SHP77 (cell line): ENCODE data around the gene NEURL1.
"Not testable (repeated sequence)": the region's sequence is repeated elsewhere in the genome, so short reads cannot be mapped to it uniquely, and the experiment has no call there.

Source experiments
- DNase-seq, 2 experiments: peaks; one replicate each; lab custom pipeline; 2025; lab: John Stamatoyannopoulos, UW

NEURL1 gene

DNA sequence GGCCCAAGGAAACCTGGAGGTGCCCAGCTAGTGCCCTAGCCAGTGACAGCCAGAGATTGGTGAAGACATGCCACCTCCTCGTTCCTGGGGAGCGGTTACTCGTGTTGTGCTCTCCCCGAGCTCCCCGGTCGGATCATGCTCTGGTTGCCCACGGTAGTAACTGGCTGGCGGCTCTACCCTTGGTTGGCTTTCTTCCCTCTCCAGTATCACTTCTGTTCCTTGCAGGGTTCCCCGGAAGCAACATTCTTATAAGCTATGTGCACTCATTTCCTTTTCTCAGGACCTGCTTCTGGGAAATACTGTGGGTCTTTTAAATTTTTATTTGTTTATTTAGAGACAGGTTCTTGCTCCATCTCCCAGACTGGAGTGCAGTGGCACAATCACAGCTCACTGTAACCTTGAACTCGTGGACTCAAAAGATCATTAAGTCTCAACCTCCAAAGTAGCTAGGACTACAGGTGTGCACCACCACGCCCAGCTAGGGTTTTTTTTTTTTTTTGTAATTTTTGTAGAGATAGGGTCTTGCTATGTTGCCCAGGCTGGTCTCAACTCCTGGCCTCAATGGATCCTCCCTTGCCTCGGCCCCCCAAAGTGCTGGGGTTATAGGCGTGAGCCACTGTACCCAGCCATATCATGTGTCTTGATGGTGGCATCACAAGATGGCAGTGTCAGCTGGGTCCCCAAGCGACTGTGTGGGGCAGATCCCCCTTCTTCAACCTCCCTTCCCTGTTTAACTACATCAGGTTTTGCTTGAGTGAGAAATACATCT lies 27.9 kb upstream of the NEURL1 start:
- DNase-seq, result no peak

DNA sequence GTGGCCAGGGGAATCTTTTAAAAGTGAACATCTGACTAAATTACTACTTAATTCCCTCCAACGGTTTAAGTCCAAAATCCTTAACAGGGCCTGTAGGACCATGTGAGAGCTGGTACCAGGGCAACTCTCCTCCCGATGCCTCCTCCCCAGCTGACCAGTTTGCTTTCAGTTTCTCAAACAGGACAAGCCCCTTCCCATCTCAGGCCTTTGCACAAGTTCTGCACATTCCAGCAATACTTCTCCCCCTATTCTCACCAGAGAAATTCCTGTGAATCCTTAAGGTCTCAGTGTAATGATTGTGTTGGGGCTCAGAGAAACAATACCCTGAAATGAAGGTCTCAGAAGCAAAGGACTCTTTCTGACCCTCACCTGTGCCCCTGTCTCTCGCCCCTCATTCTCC lies 26.8 kb upstream of the NEURL1 start:
- DNase-seq, result no peak

GRCh38 chr10:103467406-103467805 lies 26.1 kb upstream of the NEURL1 start:
- DNase-seq, result no peak

GRCh38 chr10:103469201-103469600 lies 24.3 kb upstream of the NEURL1 start:
- DNase-seq, result no peak

DNA sequence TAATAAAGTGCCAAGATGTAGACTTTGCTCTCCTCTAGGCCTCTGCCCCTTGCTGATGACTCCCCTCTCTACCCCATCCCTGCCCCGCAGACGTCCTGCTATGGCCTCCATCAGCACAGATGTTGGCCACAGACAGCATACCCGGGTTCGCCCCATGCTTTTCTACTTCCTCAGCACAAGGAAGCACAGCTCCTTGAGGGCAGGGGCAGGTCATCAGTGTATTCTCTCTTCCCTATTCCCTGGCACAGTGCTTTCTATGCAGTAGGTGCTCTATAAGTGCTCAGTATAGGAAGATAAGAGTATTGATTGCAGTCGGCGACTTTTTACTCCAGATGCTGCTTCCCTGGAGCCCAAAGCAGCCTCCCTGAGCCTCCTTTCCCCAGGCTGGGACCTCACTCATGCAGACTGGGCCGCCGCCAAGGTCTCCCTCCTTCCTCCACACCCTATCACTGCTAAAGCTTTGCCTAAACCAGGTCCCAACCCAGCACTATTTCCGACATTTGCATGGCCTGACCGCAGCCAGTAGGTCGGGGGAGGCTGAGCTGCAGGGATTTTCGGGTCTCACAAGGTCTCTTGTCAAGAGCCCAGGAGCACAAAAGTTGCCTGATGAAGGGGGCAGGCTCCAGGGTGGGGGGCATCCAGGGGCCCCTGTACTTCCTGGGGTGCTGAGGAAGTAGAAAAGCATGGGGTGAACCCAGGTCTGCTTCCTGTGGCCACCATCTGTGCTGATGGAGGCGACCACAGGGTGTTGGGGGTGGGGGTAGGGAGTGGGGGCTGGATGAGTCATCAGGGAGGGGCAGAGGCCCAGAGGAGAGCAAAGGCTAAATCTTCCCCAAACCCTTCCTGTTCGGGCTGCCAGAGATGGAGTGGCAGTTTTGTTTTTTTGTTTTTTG lies 22.5 kb upstream of the NEURL1 start:
- DNase-seq, result no peak

DNA sequence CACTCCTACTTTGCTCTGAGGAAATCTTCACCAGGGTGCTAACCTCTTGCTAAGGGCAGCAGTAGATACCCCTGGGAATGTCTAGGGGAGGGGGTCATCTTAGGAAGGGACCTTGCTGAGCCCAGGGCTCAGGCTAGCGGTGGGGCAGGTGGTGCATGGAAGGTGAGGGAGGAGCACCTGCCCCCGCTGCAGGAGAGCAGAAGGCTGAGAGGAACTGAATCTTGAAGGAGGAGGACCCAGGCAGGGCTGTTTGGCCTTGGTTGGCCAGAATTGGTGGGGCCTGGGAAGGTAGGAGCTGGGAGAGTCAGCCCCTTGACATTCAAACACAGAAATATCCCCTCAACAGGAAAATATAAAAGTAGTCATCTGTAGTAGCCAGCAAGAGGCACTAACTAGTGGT lies 21.5 kb upstream of the NEURL1 start:
- no peak for DNase-seq

- DNase-seq, result no peak
These were observed 20.2 kb upstream of the NEURL1 start for GRCh38 chr10:103473261-103473671.

- DNase-seq, result no peak
These were observed 19.4 kb upstream of the NEURL1 start for GRCh38 chr10:103474077-103474476.

GRCh38 chr10:103475437-103475836 lies 18.1 kb upstream of the NEURL1 start:
- DNase-seq, result no peak

- DNase-seq, result peak; percentile 34 to 60
These were observed 17.3 kb upstream of the NEURL1 start for GRCh38 chr10:103476046-103476768.

GRCh38 chr10:103478671-103479070 lies 14.8 kb upstream of the NEURL1 start:
- no peak for DNase-seq

DNA sequence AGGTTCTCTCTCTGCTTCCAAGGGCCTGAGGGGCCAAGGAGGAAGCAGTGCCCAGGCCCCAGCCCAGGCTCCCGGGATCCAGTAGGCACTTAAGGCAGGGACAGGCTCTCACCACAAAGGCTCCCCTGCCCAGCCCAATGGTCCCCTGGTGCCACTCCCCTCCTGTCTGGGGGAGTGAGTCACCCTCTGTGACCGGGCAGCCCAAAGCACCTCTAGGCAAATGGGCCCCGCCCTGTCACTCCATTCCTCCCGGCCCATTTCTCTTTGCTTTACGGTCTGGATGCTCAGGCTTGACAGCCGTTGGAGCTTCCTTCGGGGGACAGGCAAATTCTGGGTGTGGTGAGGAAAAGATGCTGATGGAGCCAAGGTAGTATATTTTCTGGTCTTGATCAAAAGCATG lies 14.4 kb upstream of the NEURL1 start, which contains the start of gene CALHM3:
CALHM3 (minus strand) TSS at position 106 of the 400 bp plus-strand sequence. CDS start 208 bp downstream, outside the sequence.
- no peak for DNase-seq

DNA sequence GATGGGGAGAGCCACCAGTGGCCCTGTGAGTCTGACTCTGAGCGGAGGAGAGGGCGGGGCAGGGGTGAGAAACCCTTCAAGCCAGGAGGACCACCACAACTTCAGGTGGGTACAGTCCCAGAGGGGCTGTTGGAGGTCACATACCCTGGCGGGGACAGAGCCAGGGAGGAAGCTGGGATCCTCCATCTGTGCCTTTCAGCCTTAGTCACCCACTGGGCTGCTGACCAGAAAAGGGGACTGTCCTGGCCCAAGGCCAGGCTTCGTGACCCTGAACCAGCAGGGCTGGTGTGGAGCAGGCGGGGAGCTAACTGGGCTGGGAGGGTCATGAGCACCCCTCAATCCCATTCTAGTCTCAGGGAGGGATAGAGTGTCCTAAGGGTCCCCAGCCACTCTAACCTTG lies 13.0 kb upstream of the NEURL1 start:
- DNase-seq, result no peak

DNA sequence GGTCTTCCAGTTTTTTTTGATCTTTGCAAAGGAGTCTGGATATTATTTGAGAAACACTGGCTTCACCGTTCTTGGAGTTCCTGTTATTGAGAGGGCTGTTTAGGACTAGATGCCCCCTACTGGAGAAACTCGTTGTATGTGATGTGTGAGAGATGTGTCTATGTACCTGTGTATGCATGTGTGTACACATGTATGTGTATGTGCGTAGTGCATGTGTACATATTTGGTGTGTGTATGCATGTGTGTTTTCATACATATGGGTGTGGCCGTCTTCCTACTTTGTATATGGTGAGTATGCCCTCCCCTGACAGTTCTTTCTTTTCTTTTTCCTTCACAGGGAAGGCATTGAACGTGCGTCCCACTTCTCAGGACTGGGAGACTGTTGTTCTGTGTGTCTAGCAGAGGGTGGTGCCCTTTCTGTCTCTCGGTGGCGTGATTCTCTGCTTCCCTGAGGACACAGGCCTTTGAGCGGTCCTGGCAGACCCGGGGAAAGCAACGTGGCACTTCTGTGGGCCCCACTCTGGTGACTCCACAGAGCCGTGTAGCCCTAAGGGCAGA lies 11.5 kb upstream of the NEURL1 start:
- DNase-seq, result peak; percentile 72 to 78

- not testable (repeated sequence) for DNase-seq
These were observed 6.7 kb upstream of the NEURL1 start for GRCh38 chr10:103486635-103487409.

DNA sequence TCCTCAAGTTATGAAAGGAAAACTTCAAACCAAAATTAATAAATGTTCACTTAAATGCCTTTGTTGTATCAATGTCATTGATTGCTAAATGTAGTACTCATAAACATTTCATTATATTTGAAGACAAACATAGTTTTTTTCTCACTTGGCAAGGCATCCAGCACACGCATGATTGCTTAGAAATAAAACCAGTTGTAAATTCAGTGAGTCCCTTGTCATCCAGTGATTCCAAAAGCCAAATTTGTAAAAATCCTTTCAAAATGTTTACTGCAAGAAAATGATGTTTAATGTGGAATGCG lies 6.1 kb upstream of the NEURL1 start:
- no peak for DNase-seq

DNA sequence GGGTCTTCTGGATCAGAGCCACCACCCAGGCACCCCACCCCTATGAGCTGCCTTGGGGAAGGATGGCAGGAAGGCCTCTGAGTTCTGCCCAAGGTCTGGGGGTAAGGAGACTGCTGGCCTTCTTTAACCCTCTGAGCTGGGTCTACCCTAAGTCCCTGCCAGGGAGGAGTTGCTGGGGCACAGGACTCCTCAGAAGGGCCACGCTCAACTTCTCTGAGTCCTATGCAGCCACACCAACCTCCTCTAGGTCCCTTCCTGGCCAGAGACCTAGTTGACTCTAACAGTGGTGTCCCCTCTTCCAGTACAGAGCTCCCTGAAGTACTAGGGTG lies 2.6 kb upstream of the NEURL1 start:
- DNase-seq, result no peak

DNA sequence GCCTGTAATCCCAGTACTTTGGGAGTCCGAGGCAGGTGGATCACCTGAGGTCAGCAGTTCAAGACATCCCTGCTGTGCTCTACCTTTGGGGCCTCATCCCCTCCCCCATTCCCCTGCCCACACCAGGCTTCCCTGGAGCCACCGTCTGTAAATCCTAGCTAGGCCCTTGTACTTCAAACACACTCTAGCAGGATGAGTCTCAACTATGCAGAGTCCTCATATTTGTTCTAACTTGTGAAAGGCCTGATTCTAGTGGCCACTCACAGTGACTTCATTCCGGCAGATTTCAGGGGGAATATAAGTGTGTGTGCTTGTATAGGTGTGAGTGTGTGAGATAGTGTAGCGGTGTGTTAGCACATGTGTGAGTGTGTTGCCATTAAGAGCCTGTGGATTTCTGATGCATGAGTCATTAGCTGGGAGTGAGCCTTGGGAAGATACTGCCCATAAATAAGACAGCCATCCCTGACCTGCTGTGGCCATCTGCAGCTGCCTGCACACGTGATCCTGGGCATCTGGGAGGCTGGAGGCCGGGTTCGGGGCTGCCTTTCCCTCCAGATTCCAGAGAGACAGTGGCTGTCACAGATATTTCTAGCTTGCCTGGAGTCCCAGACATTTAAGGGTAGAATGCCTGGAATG lies 1.7 kb upstream of the NEURL1 start:
- peak; percentile 49 to 67 for DNase-seq

DNA sequence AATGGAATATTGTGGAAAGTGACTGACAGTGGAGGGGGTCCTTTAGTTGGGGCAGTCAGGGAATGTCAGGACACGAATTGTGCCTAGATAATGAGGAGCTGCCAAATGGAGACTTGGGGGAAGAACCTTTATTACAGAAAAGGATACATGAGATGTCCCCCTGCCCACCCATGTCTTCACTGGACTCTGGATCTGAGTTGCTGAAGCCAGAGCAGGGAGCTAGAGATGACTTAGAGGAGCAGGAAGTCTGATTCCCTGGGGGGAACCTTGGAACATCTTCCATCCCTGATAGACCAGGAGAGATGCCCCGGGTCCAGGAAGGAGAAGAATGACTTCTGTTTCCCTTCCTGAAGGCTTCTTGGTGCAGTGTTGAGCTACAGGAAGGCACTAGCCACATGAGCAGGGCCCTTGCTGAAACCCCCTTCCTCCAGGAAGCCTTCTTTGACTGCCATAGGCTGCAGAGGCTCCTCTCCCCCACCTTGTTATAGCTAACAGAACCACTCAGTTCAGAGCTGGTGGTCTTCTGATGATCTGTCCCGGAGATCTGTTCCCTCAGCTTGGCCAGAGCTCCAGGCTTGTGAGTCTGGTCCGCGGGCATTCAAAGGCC lies 747 bp upstream of the NEURL1 start:
- DNase-seq, result no peak
